H1 (cell line): Measurements from ENCODE around the gene GLYATL3. TPM values are rescaled to one million over a fixed set of nuclear protein-coding genes. Genes with fewer than 3 reads are reported as not detected.

ENCODE experiments used
- CTCF ChIA-PET: fragments of 300-600 bp; sonication (Branson Sonifier 250); formaldehyde crosslinking; loops from one replicate; lab custom pipeline; 2021; ENCODE audit not compliant: partially characterized antibody; lab: Charles Lee
- POLR2A ChIA-PET: fragments of 300-600 bp; sonication (Branson Sonifier 250); formaldehyde crosslinking; loops from one replicate; lab custom pipeline; 2021; ENCODE audit warnings: inconsistent platforms; ENCODE audit not compliant: partially characterized antibody; lab: Charles Lee
- DNase-seq, 2 experiments: peaks; one replicate each; pipeline versions ENCODE4 v3.0.0 to v3.0.0-alpha.2; 2010 to 2022; ENCODE audit warnings: low spot score in 2 of 2, low read depth in 1 of 2, mixed read lengths in 1 of 2
- FAIRE-seq: peaks from 2 replicates; lab custom pipeline; 2011; peaks lifted over from hg19 to GRCh38; lab: Jason Lieb, UNC
- H2AFZ ChIP-seq: 2 replicates; pipeline ENCODE4 v1.8.1; 2012; ENCODE audit warnings: low read length, inconsistent platforms
- H2AK5ac ChIP-seq: 2 replicates; pipeline ENCODE4 v1.6.1; 2013; ENCODE audit warnings: low read depth, low read length
- H2BK120ac ChIP-seq: replicated peaks from 2 replicates; pipeline ENCODE3; 2013; ENCODE audit warnings: low read depth, low read length, inconsistent platforms
- H2BK12ac ChIP-seq: 2 replicates; pipeline ENCODE4 v1.6.1; 2013; ENCODE audit warnings: low read depth, low read length
- H2BK15ac ChIP-seq: 2 replicates; pipeline ENCODE4 v1.6.1; 2013; ENCODE audit warnings: low read length
- H2BK20ac ChIP-seq: 2 replicates; pipeline ENCODE4 v1.6.1; 2013; ENCODE audit warnings: low read length
- H2BK5ac ChIP-seq: 2 replicates; pipeline ENCODE4 v1.6.1; 2013; ENCODE audit warnings: low read depth, low read length
- H3K14ac ChIP-seq: 2 replicates; pipeline ENCODE4 v1.6.1; 2013; ENCODE audit warnings: inconsistent platforms; ENCODE audit not compliant: insufficient read length
- H3K18ac ChIP-seq: 2 replicates; pipeline ENCODE4 v1.6.1; 2013; ENCODE audit warnings: low read length; ENCODE audit errors: extremely low read depth
- H3K23ac ChIP-seq: 2 replicates; pipeline ENCODE4 v1.6.1; 2013; ENCODE audit warnings: inconsistent platforms; ENCODE audit not compliant: insufficient read length
- H3K23me2 ChIP-seq: 2 replicates; pipeline ENCODE4 v1.6.1; 2013; ENCODE audit warnings: low read depth, low read length
- H3K27ac ChIP-seq: 2 replicates; pipeline ENCODE4 v1.6.1; 2011; ENCODE audit warnings: low read depth, low read length, inconsistent platforms
- H3K27me3 ChIP-seq, 4 experiments: replicated peaks in 1 of 4; 1 replicate in 1 of 4; 2 replicates in 3 of 4; pipeline versions ENCODE4 v1.6.1 to v1.8.1; 2011 to 2013; ENCODE audit warnings: low read length in 3 of 4, mild to moderate bottlenecking in 3 of 4, inconsistent platforms in 2 of 4, mixed read lengths in 2 of 4, moderate library complexity in 1 of 4; ENCODE audit not compliant: control insufficient read depth in 3 of 4, insufficient read depth in 3 of 4; ENCODE audit errors: extremely low read depth in 1 of 4
- H3K36me3 ChIP-seq, 4 experiments: 2 replicates each; pipeline versions ENCODE4 v1.6.1 to v1.8.1; 2011 to 2013; ENCODE audit warnings: mild to moderate bottlenecking in 4 of 4, low read length in 3 of 4, moderate library complexity in 2 of 4, control low read depth in 1 of 4, inconsistent platforms in 1 of 4; ENCODE audit not compliant: insufficient read depth in 4 of 4, control insufficient read depth in 2 of 4
- H3K4ac ChIP-seq: replicated peaks from 2 replicates; pipeline ENCODE3; 2013; ENCODE audit warnings: low read length, low read depth, mixed read lengths, inconsistent platforms; ENCODE audit not compliant: insufficient read length
- H3K4me1 ChIP-seq, 4 experiments: replicated peaks in 1 of 4; 1 replicate in 1 of 4; 2 replicates in 3 of 4; pipeline versions ENCODE4 v1.6.1 to v1.8.1; 2011 to 2013; ENCODE audit warnings: low read length in 3 of 4, inconsistent platforms in 2 of 4, mixed read lengths in 1 of 4; ENCODE audit not compliant: insufficient read depth in 4 of 4, control insufficient read depth in 3 of 4
- H3K4me2 ChIP-seq, 2 experiments: 2 replicates each; pipeline versions ENCODE4 v1.6.1 to v1.8.1; 2011 to 2013; ENCODE audit warnings: low read depth in 2 of 2, low read length in 2 of 2, control low read depth in 1 of 2, inconsistent platforms in 1 of 2, mild to moderate bottlenecking in 1 of 2; ENCODE audit not compliant: insufficient read depth in 1 of 2
- H3K4me3 ChIP-seq, 4 experiments: fragments of 200-600, 300-600 bp in 1 of 4; sonication (generic), shearing (Covaris generic), sonication (Bioruptor Twin) in 1 of 4; 2 replicates each; pipeline versions ENCODE4 v1.5.1 to v1.8.1; 2011 to 2016; ENCODE audit warnings: low read length in 4 of 4, low read depth in 3 of 4, control low read depth in 2 of 4, inconsistent platforms in 2 of 4, mild to moderate bottlenecking in 2 of 4, mixed read lengths in 1 of 4, moderate library complexity in 1 of 4; ENCODE audit not compliant: insufficient read depth in 2 of 4; ENCODE audit errors: extremely low read depth in 1 of 4
- H3K56ac ChIP-seq: replicated peaks from 2 replicates; pipeline ENCODE3; 2013; ENCODE audit warnings: low read depth, mild to moderate bottlenecking, mixed read lengths, low read length, inconsistent platforms; ENCODE audit not compliant: insufficient read length
- H3K79me1 ChIP-seq: 2 replicates; pipeline ENCODE4 v1.6.1; 2013; ENCODE audit warnings: low read depth, low read length, control low read depth
- H3K79me2 ChIP-seq, 2 experiments: 2 replicates each; pipeline versions ENCODE4 v1.6.1 to v1.8.1; 2012 to 2013; ENCODE audit warnings: low read length in 2 of 2, mild to moderate bottlenecking in 2 of 2, inconsistent platforms in 1 of 2; ENCODE audit not compliant: insufficient read depth in 2 of 2, control insufficient read depth in 1 of 2
- H3K9ac ChIP-seq, 4 experiments: replicated peaks in 1 of 4; 1 replicate in 1 of 4; 2 replicates in 3 of 4; pipeline versions ENCODE4 v1.6.1 to v1.8.1; 2011 to 2013; ENCODE audit warnings: low read depth in 3 of 4, low read length in 3 of 4, control low read depth in 2 of 4, mild to moderate bottlenecking in 2 of 4, moderate library complexity in 2 of 4, inconsistent platforms in 1 of 4; ENCODE audit errors: extremely low read depth in 1 of 4
- H3K9me3 ChIP-seq, 2 experiments: 2 replicates each; pipeline versions ENCODE4 v1.6.1 to v1.8.1; 2012 to 2013; ENCODE audit warnings: mild to moderate bottlenecking in 2 of 2, moderate library complexity in 2 of 2, control low read depth in 1 of 2, inconsistent platforms in 1 of 2, low read depth in 1 of 2, low read length in 1 of 2, mixed read lengths in 1 of 2; ENCODE audit not compliant: insufficient read depth in 2 of 2
- H4K20me1 ChIP-seq, 2 experiments: replicated peaks in 1 of 2; 2 replicates each; pipeline versions ENCODE3 to v1.8.1; 2011 to 2013; ENCODE audit warnings: inconsistent platforms in 2 of 2, low read length in 2 of 2, mild to moderate bottlenecking in 1 of 2; ENCODE audit not compliant: insufficient read depth in 2 of 2, control insufficient read depth in 1 of 2
- H4K5ac ChIP-seq: 2 replicates; pipeline ENCODE4 v1.6.1; 2013; ENCODE audit warnings: low read length, low read depth, mixed read lengths, inconsistent platforms; ENCODE audit not compliant: insufficient read length
- H4K8ac ChIP-seq: 2 replicates; pipeline ENCODE4 v1.8.0; 2013; ENCODE audit warnings: mild to moderate bottlenecking, moderate library complexity, low read length, inconsistent platforms; ENCODE audit not compliant: insufficient read depth; ENCODE audit errors: extremely low read depth
- H4K91ac ChIP-seq: replicated peaks from 2 replicates; pipeline ENCODE3; 2013; ENCODE audit warnings: low read length, mixed read lengths, inconsistent platforms; ENCODE audit not compliant: insufficient read length
- ATF2 ChIP-seq: IDR thresholded peaks from 2 replicates; pipeline ENCODE4 v1.6.1; 2012; ENCODE audit warnings: low read length, inconsistent platforms
- BACH1 ChIP-seq: IDR thresholded peaks from 2 replicates; pipeline ENCODE4 v1.6.1; 2012; ENCODE audit warnings: low read length, improper control_type of control experiment
- CBX5 ChIP-seq: fragments of 300-800, 300-1000 bp; sonication (generic); IDR thresholded peaks from 2 replicates; pipeline ENCODE4 v1.7.1; 2016; ENCODE audit warnings: antibody characterized with exemption, low read length, low read depth
- CEBPB ChIP-seq: IDR thresholded peaks from 2 replicates; pipeline ENCODE4 v1.6.1; 2012; ENCODE audit warnings: low read depth, low read length
- EGR1 ChIP-seq: IDR thresholded peaks from 2 replicates; pipeline ENCODE4 v1.6.1; 2011; ENCODE audit warnings: low read depth, low read length, borderline replicate concordance
- JUND ChIP-seq: IDR thresholded peaks from 2 replicates; pipeline ENCODE4 v1.6.1; 2011; ENCODE audit warnings: mild to moderate bottlenecking, improper control_type of control experiment, low read length
- KDM4A ChIP-seq: IDR thresholded peaks from one replicate; pipeline ENCODE4 v1.7.1; 2012; ENCODE audit warnings: low read depth, mild to moderate bottlenecking, moderate library complexity, low read length, inconsistent platforms; ENCODE audit not compliant: severe bottlenecking
- RAD21 ChIP-seq, 2 experiments: IDR thresholded peaks in 1 of 2; conservative IDR thresholded peaks in 1 of 2; 2 replicates each; pipeline ENCODE4 v1.6.1; 2011; ENCODE audit warnings: low read depth in 2 of 2, low read length in 2 of 2, improper control_type of control experiment in 1 of 2, inconsistent platforms in 1 of 2, mild to moderate bottlenecking in 1 of 2, moderate library complexity in 1 of 2
- SAP30 ChIP-seq: fragments of 300-600 bp; sonication (generic); IDR thresholded peaks from 2 replicates; pipeline ENCODE4 v1.7.1; 2012; ENCODE audit warnings: low read length, moderate library complexity, mild to moderate bottlenecking, inconsistent platforms; ENCODE audit not compliant: insufficient read depth, insufficient replicate concordance
- SRF ChIP-seq: IDR thresholded peaks from 2 replicates; pipeline ENCODE4 v1.6.1; 2011; ENCODE audit warnings: mild to moderate bottlenecking, low read depth, low read length, moderate library complexity
- TBP ChIP-seq: IDR thresholded peaks from 2 replicates; pipeline ENCODE4 v1.6.1; 2011; ENCODE audit warnings: low read depth, low read length, improper control_type of control experiment
- WGBS, 2 experiments: shearing (Covaris generic) in 1 of 2; methylation state at CpG; one replicate each; pipeline versions ENCODE4 v1.1.6 to v1.1.7; 2013 to 2015; ENCODE audit warnings: low lambda C conversion rate in 2 of 2, mixed read lengths in 2 of 2, inconsistent platforms in 1 of 2, low coverage in 1 of 2, missing lambda C conversion rate in 1 of 2; ENCODE audit not compliant: insufficient replicate concordance in 2 of 2, insufficient coverage in 1 of 2, insufficient read length in 1 of 2; ENCODE audit errors: extremely low coverage in 1 of 2, missing lambda C conversion rate in 1 of 2; 5-methylcytosine and 5-hydroxymethylcytosine counted together
- polyA plus RNA-seq, 7 experiments: library from polyadenylated mRNA; depleted of rRNA in 3 of 7; stranded (reverse) in 5 of 7; unstranded in 2 of 7; fragments of >200 nt in 5 of 7; fragments of 200-250 nt in 2 of 7; gene quantifications; 1 replicate in 5 of 7; 2 replicates in 1 of 7; 4 replicates in 1 of 7; pipeline versions ENCODE4 v1.2.1 to v1.2.3, GENCODE V29; 2011 to 2013; ENCODE audit warnings: missing spikeins in 2 of 7, mixed read lengths in 2 of 7
- total RNA-seq: library from RNA; stranded (reverse); fragmentation: NEBNext Ultra II Directional; extraction: Animal tissue kit (Norgen Biotek cat#: 25700); gene quantifications from 2 replicates; pipeline ENCODE4 v1.2.1, GENCODE V29; 2021

The GLYATL3 gene
- total and polyA plus RNA-seq, 2 of the 8 experiments (the other 6 are each of a cell fraction or from before 2014, with no cell fraction given): not detected

DNA sequence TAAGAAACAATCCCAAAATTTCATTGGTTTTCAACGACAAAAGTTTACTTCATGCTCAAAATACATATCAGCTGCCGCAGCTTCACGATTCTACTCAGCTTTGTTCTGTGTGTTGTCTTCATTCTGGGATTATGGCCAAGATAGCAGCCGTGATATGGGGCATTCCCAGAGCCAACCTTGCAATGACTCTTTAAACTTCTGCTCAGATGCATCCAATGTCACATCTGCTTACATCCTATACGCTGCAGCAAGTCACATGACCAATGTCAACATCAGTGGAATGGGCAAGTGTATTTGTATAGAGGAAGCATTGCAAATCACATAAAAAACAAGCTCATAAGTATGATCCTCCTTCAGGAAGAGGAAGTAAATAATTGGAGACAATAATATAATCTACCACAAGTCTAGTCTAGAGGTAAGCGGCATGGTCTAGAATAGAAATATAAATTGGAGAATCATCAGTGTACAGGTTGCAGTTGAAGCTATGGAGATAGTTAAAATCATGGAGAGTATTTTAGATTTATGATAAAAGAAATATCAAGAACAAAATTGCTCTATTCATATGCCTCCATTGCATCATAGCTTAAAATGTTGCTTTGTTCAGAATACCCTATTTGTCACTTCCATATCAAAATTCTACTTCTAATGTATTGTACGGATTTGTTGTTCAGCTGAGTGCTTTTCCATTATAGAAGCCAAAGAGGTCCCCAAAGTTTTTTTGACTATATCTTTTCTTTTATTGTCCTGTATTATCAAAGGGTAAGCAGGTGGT, 43.5 kb downstream of the GLYATL3 start:
- DNase-seq (no peak), FAIRE-seq (no peak)
- Histone ChIP-seq H2BK120ac (no peak overlapping the region), H4K91ac (no peak overlapping the region), H4K8ac (no peak overlapping the region), H3K9ac (no peak overlapping the region), H2AK5ac (no peak overlapping the region), H3K36me3 (no peaks in the 10 kb centered on the region), H3K27ac (no peak overlapping the region), H3K23me2 (no peaks in the 10 kb centered on the region), H3K4ac (no peak overlapping the region), H2BK5ac (no peak overlapping the region), H3K18ac (no peak overlapping the region), H3K56ac (no peak overlapping the region), H3K4me1 (no peaks in the 10 kb centered on the region; a peak in 1 of 7 replicates), H2BK12ac (no peak overlapping the region), H3K79me1 (no peaks in the 10 kb centered on the region), H3K14ac (no peak overlapping the region), H3K9me3 (no peaks in the 10 kb centered on the region), H4K20me1 (no peaks in the 10 kb centered on the region), H3K79me2 (no peaks in the 10 kb centered on the region), H3K4me3 (no peak overlapping the region), H3K4me2 (no peak overlapping the region), H3K23ac (no peak overlapping the region), H2BK15ac (no peak overlapping the region), H2BK20ac (no peak overlapping the region), H4K5ac (no peak overlapping the region), H2AFZ (no peak overlapping the region; the same call in 1 of the 2 replicates), H3K27me3 (no peaks in the 10 kb centered on the region)
- ChIA-PET POLR2A (no interaction called here), CTCF (interaction anchor here (0.6 to 3.3 kb wide), 6 partner anchors 8 to 78 kb away, joined by 3 to 22 read pairs (median 4); no protein-coding TSS in a partner anchor)
- 91% methylated on average over 7 of the region's 7 CpGs; no CpG with 5 or more reads in 1 of the 2 experiments for WGBS, 2 experiments
- TF ChIP-seq EGR1: no peak
- TF ChIP-seq CEBPB: no peak
- no peak for TF ChIP-seq SRF
- TF ChIP-seq CBX5: no peak
- TF ChIP-seq TBP: no peak
- no peak for TF ChIP-seq KDM4A
- TF ChIP-seq RAD21 (IDR thresholded peaks at IDR 0.05 in 1 of 2, conservative IDR thresholded peaks at IDR 0.05 in 1 of 2; ENCODE audit: low read depth in 2 of 2, low read length in 2 of 2): no peak
- TF ChIP-seq SAP30: no peak
- TF ChIP-seq BACH1: no peak
- no peak for TF ChIP-seq JUND
- no peak for TF ChIP-seq ATF2
